GM18499 (cell line): ENCODE measurements around the gene C19orf25.

Experiments
- ATAC-seq: cut with Tn5 transposase; IDR thresholded peaks from one replicate; pipeline ENCODE4 v1.9.1; 2021; ENCODE audit warnings: moderate number of reproducible peaks; ENCODE audit not compliant: insufficient read depth, unreplicated experiment

Gene C19orf25

DNA sequence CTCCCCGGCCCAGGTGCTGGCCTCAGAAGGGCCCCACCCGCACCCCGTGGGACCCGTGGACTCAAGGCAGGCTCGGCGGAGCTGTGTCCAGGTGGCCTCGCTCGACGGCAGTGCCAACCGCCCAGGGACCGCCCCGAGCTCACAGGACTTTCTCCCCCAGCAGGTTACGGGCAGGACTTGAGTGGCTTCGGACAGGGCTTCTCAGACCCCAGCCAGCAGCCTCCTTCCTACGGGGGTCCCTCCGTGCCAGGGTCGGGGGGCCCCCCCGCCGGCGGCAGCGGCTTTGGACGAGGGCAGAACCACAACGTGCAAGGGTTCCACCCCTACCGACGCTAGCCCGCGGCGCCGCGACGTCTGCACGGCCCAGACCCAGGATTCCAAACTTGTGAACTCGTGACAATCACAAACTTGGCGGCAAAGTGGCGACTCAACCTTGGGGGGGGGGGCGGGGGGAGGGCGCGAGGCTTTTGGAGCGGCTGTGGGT is 44.4 kb downstream of the C19orf25 start:
- no peak for ATAC-seq

GRCh38 chr19:1434040-1434366 is 45.0 kb downstream of the C19orf25 start:
- no peak for ATAC-seq

GRCh38 chr19:1433119-1434039 is 45.6 kb downstream of the C19orf25 start:
- ATAC-seq, result no peak

- ATAC-seq, result no peak
Measured at GRCh38 chr19:1432507-1432887, 46.5 kb downstream of the C19orf25 start.

- ATAC-seq, result no peak
Measured at GRCh38 chr19:1431759-1432506, 47.1 kb downstream of the C19orf25 start.

- no peak for ATAC-seq
Measured at GRCh38 chr19:1430246-1430645, 48.8 kb downstream of the C19orf25 start.

- ATAC-seq, result no peak
Measured at GRCh38 chr19:1429750-1430149, 49.3 kb downstream of the C19orf25 start.

DNA sequence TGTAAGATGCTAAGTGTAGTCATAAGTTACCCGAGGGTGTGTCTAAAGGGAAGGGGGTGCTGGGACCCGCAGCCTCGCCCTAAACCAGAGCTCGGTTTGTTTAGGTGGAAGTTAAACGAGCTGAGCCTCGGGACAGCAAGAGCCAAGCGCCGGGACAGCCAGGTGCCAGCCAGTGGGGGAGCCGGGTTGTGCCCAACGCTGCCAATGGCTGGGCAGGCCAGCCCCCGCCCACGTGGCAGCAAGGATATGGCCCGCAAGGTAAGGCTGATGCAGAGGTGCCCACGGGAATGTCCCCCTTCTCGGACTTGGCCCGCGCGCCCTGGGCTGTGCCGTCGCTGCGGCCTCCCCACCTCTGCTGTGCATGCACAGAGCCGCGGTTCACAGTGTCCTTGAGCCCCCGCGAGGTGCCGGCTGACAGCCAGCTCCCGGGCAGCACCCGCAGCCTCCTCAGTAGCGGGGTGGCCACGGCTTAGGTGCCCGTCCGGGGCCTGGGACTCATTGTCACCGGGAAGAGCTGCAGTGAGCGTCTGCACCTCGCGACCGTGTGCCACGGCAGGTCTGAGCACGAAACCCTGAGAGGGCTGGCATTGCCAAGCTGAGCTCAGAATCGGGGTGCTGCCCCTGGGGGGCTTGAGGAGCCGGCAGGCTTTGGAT is 50.1 kb downstream of the C19orf25 start:
- no peak for ATAC-seq

- ATAC-seq, result no peak
Measured at GRCh38 chr19:1427221-1427920, 51.6 kb downstream of the C19orf25 start.

DNA sequence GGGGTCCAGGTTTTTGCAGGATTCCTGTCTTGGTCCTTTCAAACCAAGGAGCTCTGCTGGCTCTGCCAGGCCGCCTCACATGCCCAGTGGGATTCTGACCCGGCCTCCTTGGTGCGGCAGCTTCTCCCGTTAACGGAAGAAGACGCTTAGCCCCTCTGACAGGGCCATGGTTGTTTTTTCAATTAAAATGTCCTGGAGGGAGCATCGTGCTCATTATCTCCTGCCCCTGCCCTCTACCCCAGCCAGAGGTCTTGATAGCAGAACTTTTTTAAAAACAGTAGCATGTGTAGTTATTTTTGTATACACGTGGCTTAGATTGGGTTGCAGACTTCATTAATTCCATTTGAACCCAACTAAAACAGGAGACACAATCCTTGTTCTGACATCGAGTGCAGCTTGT is 52.3 kb downstream of the C19orf25 start:
- ATAC-seq, result no peak

DNA sequence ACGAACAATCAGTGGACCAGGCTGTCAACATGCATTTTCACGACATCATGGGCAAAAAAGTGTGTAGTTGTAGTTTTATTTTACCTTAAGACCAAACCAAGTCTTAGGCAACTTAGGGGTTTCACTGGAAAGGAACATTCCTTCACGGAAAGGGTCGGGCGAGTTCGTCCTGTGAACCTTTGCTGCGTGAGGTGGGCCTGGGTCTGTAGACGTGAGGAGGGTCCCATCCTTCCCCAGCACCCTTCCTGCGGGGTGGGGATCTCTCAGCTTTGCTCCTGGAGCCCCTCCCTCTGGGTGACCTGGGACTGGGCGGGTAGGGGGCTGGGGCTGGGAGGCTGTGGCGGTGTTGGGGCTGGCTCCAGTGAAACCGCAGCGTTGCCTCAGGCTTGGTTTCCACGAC is 53.1 kb downstream of the C19orf25 start:
- no peak for ATAC-seq

DNA sequence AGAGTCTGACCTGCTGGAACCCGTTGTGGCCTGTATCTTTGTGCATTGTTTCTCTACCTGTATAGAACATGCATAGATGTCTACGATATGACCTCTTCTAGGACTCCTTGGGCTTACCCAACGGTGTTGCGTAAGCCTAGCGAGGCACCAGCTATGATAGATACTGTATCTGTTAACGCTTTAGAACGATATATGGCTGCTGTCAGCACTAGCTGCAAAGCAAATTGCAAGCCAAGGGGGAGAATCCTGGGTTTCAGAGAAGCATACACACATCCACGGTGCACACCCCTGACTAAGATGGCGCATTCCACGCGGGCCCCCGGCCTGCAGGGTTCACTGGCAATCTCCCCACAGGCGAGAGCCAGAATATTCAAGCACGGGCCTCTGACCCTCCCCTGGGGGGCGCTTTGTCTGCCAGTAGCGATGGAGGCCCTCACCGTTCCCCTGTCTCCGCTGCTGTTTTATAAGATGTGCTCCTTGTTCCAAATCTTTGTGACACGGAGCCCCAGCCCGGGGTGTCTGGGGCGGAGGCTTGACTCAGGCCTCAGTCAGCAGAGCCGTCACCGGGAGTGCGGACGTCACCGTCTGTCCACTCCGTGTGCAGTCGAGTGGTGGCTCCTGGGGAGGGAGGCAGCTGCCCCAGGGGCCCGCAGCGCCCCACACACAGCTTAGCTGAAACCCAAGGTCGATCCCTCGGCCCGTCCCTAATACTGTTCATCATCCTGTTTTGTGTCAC is 53.7 kb downstream of the C19orf25 start:
- ATAC-seq, result no peak

DNA sequence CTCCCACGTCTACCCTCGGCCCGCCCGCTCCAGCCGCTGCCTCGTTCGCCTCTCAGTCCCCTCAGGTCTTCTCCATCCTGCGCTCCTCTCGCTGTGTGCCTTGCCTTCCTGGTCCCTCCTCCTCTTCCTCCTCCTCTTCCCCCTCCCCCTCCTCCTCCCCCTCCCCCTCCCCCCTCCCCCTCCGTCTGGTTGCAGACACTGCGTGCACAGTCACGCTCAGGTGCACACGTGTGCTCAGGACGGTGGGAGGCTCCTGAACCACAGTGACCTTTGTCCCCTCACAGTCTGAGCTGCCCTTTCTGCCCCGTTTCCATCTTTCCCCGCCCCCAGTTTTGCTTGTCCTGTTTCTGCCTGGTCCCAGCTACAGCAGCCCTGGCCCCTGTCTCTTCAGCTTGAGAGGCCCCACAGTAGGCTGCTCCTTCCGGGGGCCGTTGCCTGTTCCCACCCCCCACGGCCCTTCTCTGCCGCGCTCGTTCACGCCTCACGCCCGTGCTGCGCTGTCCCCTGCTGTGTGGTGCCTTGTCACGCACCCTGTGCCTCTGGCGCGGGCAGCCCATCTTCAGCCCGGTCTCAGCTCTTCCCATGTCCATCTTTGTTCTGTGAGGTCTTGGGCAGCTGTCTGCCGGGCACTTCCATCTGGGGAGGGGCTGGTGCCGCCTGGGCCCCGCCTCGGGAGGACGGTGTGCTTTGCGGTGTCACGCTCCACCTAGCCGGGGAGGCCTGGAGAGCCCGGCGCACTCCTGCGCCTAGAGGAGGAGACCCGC is 54.6 kb downstream of the C19orf25 start:
- ATAC-seq, result no peak

DNA sequence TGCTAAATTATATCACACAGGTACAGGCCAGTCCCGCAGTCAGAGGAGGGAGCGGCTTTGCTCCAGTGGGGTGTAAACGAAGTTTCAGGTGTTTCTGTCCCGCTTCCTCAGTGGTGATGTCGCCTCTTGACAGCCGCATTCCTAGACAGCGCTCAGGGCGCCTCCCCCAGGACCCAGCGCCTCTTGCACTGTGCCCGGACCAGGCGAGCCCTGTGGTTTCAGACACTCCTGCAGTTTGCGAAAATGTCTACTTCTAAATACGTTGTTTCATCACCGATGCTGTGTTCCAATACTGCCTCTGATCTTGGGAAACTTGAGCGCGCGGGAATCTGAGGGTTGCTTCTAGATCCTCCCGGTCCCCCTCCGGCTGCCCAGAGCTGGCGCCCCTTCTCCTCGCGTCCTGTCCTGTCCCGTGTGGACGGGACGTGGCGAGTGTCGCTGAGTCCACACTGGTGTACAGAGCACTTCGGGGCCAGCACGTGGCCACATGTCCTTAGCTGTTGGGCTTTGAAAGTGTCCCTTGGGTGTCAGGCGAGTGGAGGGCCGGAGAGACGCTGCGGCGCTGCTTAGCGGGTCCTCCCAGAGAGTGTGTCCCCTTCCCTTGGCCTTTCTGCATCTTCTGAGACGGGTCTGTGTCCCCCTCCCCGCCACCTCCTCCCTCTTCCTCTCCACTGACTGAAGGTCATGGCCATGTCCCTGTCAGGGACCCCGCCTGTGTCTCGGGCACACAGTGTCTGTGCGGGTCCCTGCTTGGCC is 55.4 kb downstream of the C19orf25 start:
- ATAC-seq, result no peak
